GM18507 (cell line): ENCODE measurements around the gene ABCA2.
"Not testable (repeated sequence)": the region's sequence is repeated elsewhere in the genome, so short reads cannot be mapped to it uniquely, and the experiment has no call there.

Experiments
- DNase-seq: peaks from one replicate; pipeline ENCODE4 v3.0.0; 2011; ENCODE audit warnings: low read depth; ENCODE audit not compliant: insufficient read length; ENCODE audit errors: extremely low spot score
- FAIRE-seq: peaks from 2 replicates; lab custom pipeline; 2011; peaks lifted over from hg19 to GRCh38; lab: Jason Lieb, UNC

The ABCA2 gene

GRCh38 chr9:137064027-137064879 is 36.2 kb upstream of the ABCA2 start:
- DNase-seq (no peak), FAIRE-seq (peak; percentile 70)

DNA sequence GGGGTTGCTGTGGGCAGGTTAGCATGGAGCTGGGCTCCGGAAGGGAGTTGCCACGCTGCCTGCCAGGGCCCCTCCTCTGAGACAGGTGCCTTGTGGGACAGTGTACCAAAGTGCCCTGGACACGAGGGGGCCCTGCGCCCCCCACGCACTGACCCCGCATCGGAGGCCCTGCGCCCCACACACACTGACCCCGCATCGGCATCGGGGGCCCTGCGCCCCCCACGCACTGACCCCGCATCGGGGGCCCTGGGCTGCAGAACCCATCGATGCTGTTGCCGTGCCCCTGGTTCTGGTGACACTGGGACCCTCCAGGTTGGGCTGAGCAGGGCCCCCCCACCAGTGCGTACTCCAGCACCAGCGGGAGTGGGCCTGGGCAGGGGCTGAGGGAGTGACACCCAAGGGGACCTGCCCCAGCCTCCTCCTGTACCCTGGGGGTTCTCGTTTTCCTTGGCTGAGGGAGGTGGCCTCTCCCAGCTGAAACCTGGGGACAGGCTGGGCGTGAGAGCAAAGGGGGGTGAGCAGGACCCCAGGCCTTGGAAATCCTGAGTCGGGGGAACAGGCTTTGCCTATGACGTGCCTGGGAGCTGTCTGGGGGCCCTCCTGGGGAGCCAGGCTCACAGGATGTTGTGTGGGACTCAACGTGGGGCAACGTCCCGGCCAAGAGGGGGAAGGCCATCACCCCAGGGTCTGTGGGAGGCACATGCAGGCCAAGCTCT is 35.4 kb upstream of the ABCA2 start:
- DNase-seq (no peak), FAIRE-seq (no peak)

DNA sequence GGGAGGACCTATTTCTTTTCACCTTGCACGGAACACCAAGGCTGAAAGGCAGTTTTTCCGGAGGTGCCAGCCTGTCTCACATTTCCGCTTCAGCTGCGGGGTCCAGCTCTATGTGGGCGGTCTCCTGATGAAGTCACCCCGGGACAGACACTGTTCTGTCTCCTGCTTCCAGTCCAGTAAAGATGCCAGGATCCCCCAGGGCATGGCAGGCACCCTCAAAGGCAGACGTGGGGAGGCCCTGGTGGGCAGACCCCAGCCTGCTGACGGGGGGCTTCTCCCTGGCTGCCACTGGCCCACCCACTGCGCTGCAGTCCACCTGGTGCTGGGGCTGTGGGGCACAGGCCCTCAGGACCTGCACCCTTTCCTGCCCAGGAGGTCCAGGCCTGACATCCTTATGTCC is 34.8 kb upstream of the ABCA2 start:
- FAIRE-seq, DNase-seq: not testable (repeated sequence)

DNA sequence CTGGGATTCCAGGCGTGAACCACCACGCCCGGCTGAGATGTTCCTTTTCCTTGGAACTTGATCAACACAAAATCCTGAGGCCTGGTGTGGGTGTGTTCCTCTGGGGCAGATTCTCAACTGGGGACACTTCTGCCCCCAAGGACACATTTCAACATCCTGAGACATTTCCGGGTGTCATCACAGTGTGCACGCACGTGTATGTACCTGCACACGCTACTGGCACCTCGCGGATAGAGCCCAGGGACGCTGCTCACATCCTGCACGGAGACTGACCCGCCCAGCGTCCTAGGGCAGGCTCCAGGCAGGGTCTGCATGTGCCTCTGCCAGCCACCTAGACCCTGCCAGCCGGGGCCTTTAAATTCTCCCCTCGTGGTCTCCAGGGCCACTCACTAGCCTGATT is 34.3 kb upstream of the ABCA2 start:
- FAIRE-seq, result no peak
- no peak for DNase-seq

DNA sequence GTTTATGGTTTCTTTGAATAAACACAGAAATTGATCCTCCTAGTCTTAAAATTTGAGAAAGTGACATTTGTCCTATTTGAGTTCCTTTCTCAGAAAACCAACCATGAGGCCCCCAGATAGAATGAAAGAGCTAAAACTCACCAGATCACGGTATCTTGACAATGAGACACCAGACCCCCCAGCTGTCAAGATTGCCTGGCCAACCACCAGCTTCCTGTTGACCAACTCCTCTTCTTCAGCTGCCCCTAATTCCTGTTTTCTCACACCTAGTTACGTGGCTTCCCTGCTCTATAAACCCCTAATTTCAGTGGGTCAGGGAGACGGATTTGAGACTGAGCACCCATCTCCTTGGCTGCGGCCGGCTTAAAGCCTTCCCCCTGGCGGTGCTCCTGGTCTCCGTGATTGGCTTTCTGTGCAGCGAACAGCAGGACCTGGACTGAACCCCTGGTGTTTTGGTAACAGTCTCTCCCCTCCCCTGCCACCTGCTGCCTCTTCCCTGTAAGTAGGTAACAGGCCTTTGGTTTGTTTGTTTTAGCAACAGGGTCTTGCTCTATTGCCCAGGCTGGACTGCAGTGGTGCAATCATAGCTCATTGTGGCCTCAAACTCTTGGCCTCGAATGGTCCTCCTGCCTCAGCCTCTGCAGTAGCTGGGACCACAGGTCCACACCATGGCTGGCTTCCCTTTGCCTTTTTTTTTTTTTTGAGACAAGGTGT is 30.6 kb upstream of the ABCA2 start:
- FAIRE-seq (no peak), DNase-seq (no peak)

DNA sequence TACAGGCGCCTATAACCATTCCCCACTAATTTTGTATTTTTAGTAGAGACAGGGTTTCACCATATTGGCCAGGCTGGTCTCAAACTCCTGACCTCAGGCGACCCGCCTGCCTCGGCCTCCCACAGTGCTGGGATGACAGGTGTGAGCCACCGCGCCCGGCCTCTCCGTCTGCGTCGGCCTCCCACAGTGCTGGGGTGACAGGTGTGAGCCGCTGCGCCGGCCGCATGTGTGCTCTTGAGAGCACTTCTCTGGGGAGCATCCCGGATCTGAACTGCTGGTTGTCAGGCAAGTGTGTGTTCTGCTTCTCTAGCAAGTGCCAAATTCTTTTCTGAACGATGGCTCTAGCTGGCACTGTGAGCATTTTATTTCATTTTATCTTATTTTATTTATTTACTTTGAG is 29.5 kb upstream of the ABCA2 start:
- FAIRE-seq (no peak), DNase-seq (no peak)

GRCh38 chr9:137056739-137057415 is 28.8 kb upstream of the ABCA2 start:
- FAIRE-seq (no peak), DNase-seq (no peak)

GRCh38 chr9:137055385-137056364 is 27.6 kb upstream of the ABCA2 start:
- no peak for FAIRE-seq
- DNase-seq, result no peak

GRCh38 chr9:137054932-137055384 is 26.9 kb upstream of the ABCA2 start:
- no peak for FAIRE-seq
- no peak for DNase-seq

- DNase-seq (no peak), FAIRE-seq (no peak)
Measured at GRCh38 chr9:137053944-137054931, 26.2 kb upstream of the ABCA2 start, which contains the start of gene ENTPD2. ENTPD2 (minus strand) TSS chr9:137054061; CDS start chr9:137053997, 64 bp downstream.

- FAIRE-seq, result no peak
- DNase-seq, result no peak
Measured at GRCh38 chr9:137052998-137053943, 25.2 kb upstream of the ABCA2 start.

DNA sequence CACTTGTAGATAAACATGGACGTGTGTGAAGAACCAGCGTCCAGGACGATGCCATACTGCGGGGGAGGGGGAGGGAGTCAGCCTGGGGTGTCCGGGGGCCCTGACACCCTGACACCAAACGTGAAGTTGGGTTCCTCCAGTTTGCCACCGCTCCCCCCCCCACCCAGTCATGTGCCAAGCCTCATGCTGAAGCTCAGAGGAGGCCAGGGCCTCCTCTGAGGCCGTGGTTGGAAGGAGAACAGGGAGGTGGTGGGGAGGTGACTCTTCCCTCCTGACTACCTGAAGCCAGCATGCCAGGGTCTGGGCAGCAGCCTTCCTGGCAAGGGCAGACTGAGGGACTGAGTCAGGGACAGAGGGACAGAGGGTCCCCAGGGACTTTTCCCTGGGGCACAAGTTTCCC is 24.3 kb upstream of the ABCA2 start:
- DNase-seq (no peak), FAIRE-seq (no peak)

DNA sequence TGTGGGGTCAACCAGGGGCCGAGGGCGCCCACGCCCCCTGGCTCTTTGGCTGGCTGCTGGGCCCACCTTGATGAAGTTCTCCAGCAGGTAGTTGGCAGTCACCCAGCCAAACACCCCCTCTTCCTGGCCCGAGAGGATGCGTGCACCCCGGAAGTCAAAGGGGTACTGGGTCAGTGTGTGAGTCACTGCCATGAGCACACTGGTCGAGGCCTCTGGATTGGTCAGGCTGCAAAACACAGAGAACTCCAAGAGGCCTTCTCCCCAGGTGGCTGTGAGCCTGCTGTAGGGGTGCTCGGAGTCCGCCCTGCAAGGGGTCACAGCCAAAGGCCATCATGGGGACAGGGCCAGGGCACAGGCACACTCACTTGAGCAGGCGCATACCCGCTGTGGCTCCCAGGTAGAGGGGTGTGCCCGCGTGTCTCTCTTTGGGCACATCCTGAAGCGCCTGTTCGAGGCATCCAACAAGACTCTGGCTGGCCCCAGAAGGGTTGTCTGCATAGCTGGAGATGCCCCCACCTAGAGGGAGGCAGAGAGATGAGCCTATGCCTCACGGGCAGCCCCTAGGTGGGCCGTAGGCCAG is 23.2 kb upstream of the ABCA2 start:
- FAIRE-seq (no peak), DNase-seq (no peak)

- no peak for FAIRE-seq
- no peak for DNase-seq
Measured at GRCh38 chr9:137050570-137050969, 22.5 kb upstream of the ABCA2 start.

DNA sequence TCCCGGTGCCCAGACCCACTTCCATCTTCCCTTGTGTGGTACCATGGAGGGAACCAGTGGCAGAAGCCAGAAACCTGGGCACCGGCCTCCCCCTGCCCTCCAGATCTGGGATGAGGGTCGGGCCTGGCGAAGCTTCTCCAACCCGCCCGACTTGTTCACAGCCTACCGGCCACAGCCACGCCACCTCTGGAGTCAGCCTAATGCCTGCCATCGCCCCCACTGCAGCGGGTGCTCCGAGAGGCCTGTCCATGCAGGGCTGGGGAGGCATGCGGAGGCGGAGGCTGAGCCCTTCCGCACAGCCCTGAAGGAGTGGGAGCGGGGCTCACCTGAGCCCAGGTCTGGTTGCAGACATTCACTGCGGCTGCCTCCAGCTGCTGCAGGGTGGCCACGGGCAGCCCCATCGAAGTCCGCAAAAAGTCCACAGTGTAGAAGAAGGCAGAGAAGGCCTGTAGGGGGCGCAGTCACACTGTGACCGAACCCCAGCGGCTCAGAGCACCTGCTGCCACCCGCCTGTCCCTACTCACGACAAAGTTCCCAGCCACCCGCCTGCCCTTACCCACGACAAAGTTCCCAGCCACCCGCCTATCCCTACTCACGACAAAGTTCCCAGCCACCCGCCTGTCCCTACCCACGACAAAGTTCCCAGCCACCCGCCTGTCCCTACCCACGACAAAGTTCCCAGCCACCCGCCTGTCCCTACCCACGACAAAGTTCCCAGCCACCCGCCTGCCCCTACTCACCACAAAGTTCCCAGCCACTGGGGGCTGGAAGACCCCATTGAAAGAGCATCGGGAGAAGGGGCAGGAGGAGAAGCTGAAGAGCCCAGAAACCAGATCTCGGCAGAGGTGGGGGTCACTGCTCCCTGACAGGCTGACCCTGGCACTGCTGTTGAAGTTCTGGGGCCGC is 21.8 kb upstream of the ABCA2 start:
- DNase-seq (no peak), FAIRE-seq (no peak)
